Keratinocyte (primary cell): ENCODE results near the gene GREM2. TPM values are rescaled to one million over a fixed set of nuclear protein-coding genes. Genes with fewer than 3 reads are reported as not detected.

Experiments
- DNase-seq: peaks from one replicate; pipeline ENCODE4 v3.0.0-alpha.2; 2011; ENCODE audit warnings: low read depth, missing footprints, low spot score
- FAIRE-seq: peaks from 2 replicates; lab custom pipeline; 2011; peaks lifted over from hg19 to GRCh38; lab: Jason Lieb, UNC
- H2AFZ ChIP-seq: 2 replicates; pipeline ENCODE4 v1.6.0; 2012; ENCODE audit warnings: low read length, control low read depth, inconsistent platforms; ENCODE audit not compliant: control insufficient read depth
- H3K27ac ChIP-seq: 2 replicates; pipeline ENCODE4 v1.5.1; 2011; ENCODE audit warnings: low read length; ENCODE audit not compliant: control insufficient read depth, insufficient read depth
- H3K27me3 ChIP-seq: 3 replicates; pipeline ENCODE4 v1.6.0; 2011; ENCODE audit warnings: low read length; ENCODE audit not compliant: control insufficient read depth, insufficient read depth; ENCODE audit errors: extremely low read depth
- H3K36me3 ChIP-seq, 2 experiments: 2 replicates in 1 of 2; 3 replicates in 1 of 2; pipeline ENCODE4 v1.5.1; 2011; ENCODE audit warnings: low read length in 2 of 2, mild to moderate bottlenecking in 1 of 2; ENCODE audit not compliant: control insufficient read depth in 2 of 2, insufficient read depth in 2 of 2; ENCODE audit errors: extremely low read depth in 1 of 2
- H3K4me1 ChIP-seq: 3 replicates; pipeline ENCODE4 v1.5.1; 2011; ENCODE audit warnings: low read length; ENCODE audit not compliant: control insufficient read depth, insufficient read depth; ENCODE audit errors: extremely low read depth
- H3K4me2 ChIP-seq: 3 replicates; pipeline ENCODE4 v1.6.0; 2011; ENCODE audit warnings: low read depth, low read length; ENCODE audit not compliant: control insufficient read depth, insufficient read depth; ENCODE audit errors: extremely low read depth
- H3K4me3 ChIP-seq, 3 experiments: fragments of 200-600 bp in 1 of 3; sonication (generic) in 1 of 3; 2 replicates in 2 of 3; 3 replicates in 1 of 3; pipeline ENCODE4 v1.5.1; 2011 to 2016; ENCODE audit warnings: low read length in 3 of 3, mild to moderate bottlenecking in 3 of 3, control low read depth in 2 of 3, inconsistent platforms in 1 of 3, low read depth in 1 of 3, mixed read lengths in 1 of 3, mixed run types in 1 of 3, moderate library complexity in 1 of 3; ENCODE audit not compliant: control insufficient read depth in 2 of 3, insufficient read depth in 2 of 3; ENCODE audit errors: extremely low read depth in 1 of 3
- H3K79me2 ChIP-seq: 2 replicates; pipeline ENCODE4 v1.6.0; 2012; ENCODE audit warnings: low read length; ENCODE audit not compliant: control insufficient read depth, insufficient read depth
- H3K9ac ChIP-seq: 3 replicates; pipeline ENCODE4 v1.6.0; 2011; ENCODE audit warnings: low read length; ENCODE audit not compliant: control insufficient read depth, insufficient read depth; ENCODE audit errors: extremely low read depth
- H3K9me1 ChIP-seq: 3 replicates; pipeline ENCODE4 v1.6.0; 2011; ENCODE audit warnings: low read length; ENCODE audit not compliant: control insufficient read depth, insufficient read depth; ENCODE audit errors: extremely low read depth
- H3K9me3 ChIP-seq: 2 replicates; pipeline ENCODE4 v1.5.1; 2012; ENCODE audit warnings: low read depth, low read length; ENCODE audit not compliant: control insufficient read depth
- H4K20me1 ChIP-seq: 3 replicates; pipeline ENCODE4 v1.6.0; 2011; ENCODE audit warnings: low read length; ENCODE audit not compliant: control insufficient read depth, insufficient read depth; ENCODE audit errors: extremely low read depth
- CTCF ChIP-seq, 3 experiments: IDR thresholded peaks in 1 of 3; conservative IDR thresholded peaks in 1 of 3; optimal IDR thresholded peaks in 1 of 3; 2 replicates in 2 of 3; 3 replicates in 1 of 3; pipeline versions ENCODE3 to v1.5.1; 2011; ENCODE audit warnings: low read length in 3 of 3, mild to moderate bottlenecking in 3 of 3, moderate library complexity in 2 of 3, control low read depth in 1 of 3, inconsistent platforms in 1 of 3; ENCODE audit not compliant: insufficient read depth in 2 of 3; ENCODE audit errors: extremely low read depth in 1 of 3
- EZH2 ChIP-seq: IDR thresholded peaks from one replicate; pipeline ENCODE4 v1.6.1; 2012; ENCODE audit warnings: inconsistent platforms, mild to moderate bottlenecking, low read length, moderate library complexity
- dilution Hi-C: fragments of 300-500 bp; cut with MboI; formaldehyde crosslinking; loops from one replicate; pipeline ENCODE4 v1.7.0; 2020; ENCODE audit warnings: low sequenced_read_pairs; ENCODE audit not compliant: extremely low pct_ligation_motif_present
- polyA plus RNA-seq, 5 experiments: library from polyadenylated mRNA; depleted of rRNA in 3 of 5; stranded (reverse) in 3 of 5; stranded (forward) in 1 of 5; unstranded in 1 of 5; fragments of >200 nt; gene quantifications; 1 replicate in 1 of 5; 2 replicates in 3 of 5; 3 replicates in 1 of 5; pipeline versions ENCODE4 v1.2.1 to v1.2.3, GENCODE V29; 2011 to 2012; ENCODE audit warnings: missing spikeins in 2 of 5, low read depth in 1 of 5, low replicate concordance in 1 of 5

GREM2 gene
- polyA plus RNA-seq, 1 donor (not counting 4 experiments of a cell fraction or from before 2014, with no cell fraction given): not detected

- H3K4me1 ChIP-seq: no peaks in the 10 kb centered on the region
- no peak overlapping the region for H3K9ac ChIP-seq
- no peaks in the 10 kb centered on the region for H3K9me1 ChIP-seq
- H4K20me1 ChIP-seq: no peaks in the 10 kb centered on the region
- H3K9me3 ChIP-seq: peaks cover 7% of the 10 kb centered on the region
- H3K4me3 ChIP-seq: no peak overlapping the region
- H3K27ac ChIP-seq: no peak overlapping the region
- H3K27me3 ChIP-seq: no peaks in the 10 kb centered on the region
- no peak for TF ChIP-seq EZH2
- no peak for TF ChIP-seq CTCF (optimal IDR thresholded peaks at IDR 0.05 in 1 of 3, IDR thresholded peaks at IDR 0.05 in 1 of 3, conservative IDR thresholded peaks at IDR 0.05 in 1 of 3; ENCODE audit: extremely low read depth in 1 of 3, insufficient read depth in 2 of 3, low read length in 3 of 3)
- H3K79me2 ChIP-seq: no peaks in the 10 kb centered on the region
- no peak for FAIRE-seq
- dilution Hi-C loops: no loop called here
- H2AFZ ChIP-seq: no peak overlapping the region
- no peak overlapping the region for H3K4me2 ChIP-seq
- H3K36me3 ChIP-seq: no peaks in the 10 kb centered on the region
- no peak for DNase-seq
Measured at GRCh38 chr1:240496941-240497340, 115.0 kb downstream of the GREM2 start.

GRCh38 chr1:240496356-240496755 is 115.6 kb downstream of the GREM2 start:
- no peaks in the 10 kb centered on the region for H3K79me2 ChIP-seq
- FAIRE-seq (no peak), DNase-seq (no peak)
- no peak overlapping the region for H3K4me3 ChIP-seq
- H3K36me3 ChIP-seq: no peaks in the 10 kb centered on the region
- no peaks in the 10 kb centered on the region for H3K4me1 ChIP-seq
- H2AFZ ChIP-seq: no peak overlapping the region
- H4K20me1 ChIP-seq: no peaks in the 10 kb centered on the region
- no peaks in the 10 kb centered on the region for H3K9me1 ChIP-seq
- H3K9ac ChIP-seq: no peak overlapping the region
- no peak for TF ChIP-seq CTCF (optimal IDR thresholded peaks at IDR 0.05 in 1 of 3, IDR thresholded peaks at IDR 0.05 in 1 of 3, conservative IDR thresholded peaks at IDR 0.05 in 1 of 3; ENCODE audit: extremely low read depth in 1 of 3, insufficient read depth in 2 of 3, low read length in 3 of 3)
- no peak for TF ChIP-seq EZH2
- H3K27ac ChIP-seq: no peak overlapping the region
- no peak overlapping the region for H3K4me2 ChIP-seq
- no peaks in the 10 kb centered on the region for H3K27me3 ChIP-seq
- H3K9me3 ChIP-seq: peaks cover 7% of the 10 kb centered on the region
- dilution Hi-C loops: no loop called here
